ENCODE data around the gene ETF1.
A peak's percentile ranks its signal among the peaks of the same experiment; 100 is the strongest.

The ETF1 gene

DNA sequence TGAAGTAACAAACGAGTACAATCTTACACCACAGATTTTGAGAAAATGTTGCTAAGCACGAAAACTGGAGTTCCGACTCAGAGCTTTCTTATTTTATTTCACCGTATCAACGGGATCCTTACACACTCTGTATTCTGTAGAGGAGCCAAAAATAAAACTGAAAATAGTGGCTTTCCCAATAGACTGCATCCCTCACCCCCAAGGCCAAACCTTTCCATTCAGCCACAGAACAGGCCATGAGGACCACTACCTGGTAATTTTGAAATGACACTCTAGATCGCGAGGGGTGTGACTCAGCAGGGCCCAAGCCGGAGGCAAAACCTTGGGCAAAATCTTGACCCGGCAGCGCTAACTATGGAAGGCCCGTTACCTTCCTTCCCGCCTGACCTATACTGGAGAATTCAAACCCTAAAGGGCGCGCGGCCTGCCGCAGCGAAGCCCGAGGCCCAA is 31.7 kb upstream of the ETF1 start:
- Histone ChIP-seq H3K4me1 (ENCODE audit: control insufficient read depth in 1 of 2, insufficient read depth in 2 of 2, low read length in 2 of 2) (peaks cover 0 to 13% of the 10 kb centered on the region in 2 donors), H3K27me3 (ENCODE audit: low read depth, low read length) (no peaks in the 10 kb centered on the region), H3K27ac (ENCODE audit: low read length) (peak overlapping the region; percentile 99), H3K36me3 (ENCODE audit: control insufficient read depth in 1 of 2, insufficient read depth in 2 of 2, low read length in 2 of 2) (peaks cover 24 to 50% of the 10 kb centered on the region in 2 donors), H3K4me3 (ENCODE audit: low read depth in 1 of 2, low read length in 2 of 2) (peak overlapping the region; percentile 94 to 98), H3K9me3 (ENCODE audit: control insufficient read depth in 1 of 2, low read length in 2 of 2) (no peaks in the 10 kb centered on the region)

- H3K36me3 ChIP-seq (ENCODE audit: control insufficient read depth in 1 of 2, insufficient read depth in 2 of 2, low read length in 2 of 2), result peaks cover 26 to 56% of the 10 kb centered on the region in 2 donors
- no peaks in the 10 kb centered on the region for H3K27me3 ChIP-seq (ENCODE audit: low read depth, low read length)
- peak overlapping the region; percentile 99 for H3K27ac ChIP-seq (ENCODE audit: low read length)
- H3K4me1 ChIP-seq (ENCODE audit: control insufficient read depth in 1 of 2, insufficient read depth in 2 of 2, low read length in 2 of 2), result peaks cover 0 to 13% of the 10 kb centered on the region in 2 donors
- no peaks in the 10 kb centered on the region for H3K9me3 ChIP-seq (ENCODE audit: control insufficient read depth in 1 of 2, low read length in 2 of 2)
- H3K4me3 ChIP-seq (ENCODE audit: low read depth in 1 of 2, low read length in 2 of 2), result peak overlapping the region; percentile 94 to 98
Observed at GRCh38 chr5:138573949-138574670, 31.1 kb upstream of the ETF1 start.

- Histone ChIP-seq H3K27me3 (ENCODE audit: low read depth, low read length) (no peaks in the 10 kb centered on the region), H3K4me3 (ENCODE audit: low read depth in 1 of 2, low read length in 2 of 2) (no peak overlapping the region), H3K9me3 (ENCODE audit: control insufficient read depth in 1 of 2, low read length in 2 of 2) (no peaks in the 10 kb centered on the region), H3K27ac (ENCODE audit: low read length) (no peak overlapping the region), H3K4me1 (ENCODE audit: control insufficient read depth in 1 of 2, insufficient read depth in 2 of 2, low read length in 2 of 2) (peaks cover 0 to 13% of the 10 kb centered on the region in 2 donors), H3K36me3 (ENCODE audit: control insufficient read depth in 1 of 2, insufficient read depth in 2 of 2, low read length in 2 of 2) (peaks cover 34 to 64% of the 10 kb centered on the region in 2 donors)
Observed at GRCh38 chr5:138573223-138573622, 30.2 kb upstream of the ETF1 start.

DNA sequence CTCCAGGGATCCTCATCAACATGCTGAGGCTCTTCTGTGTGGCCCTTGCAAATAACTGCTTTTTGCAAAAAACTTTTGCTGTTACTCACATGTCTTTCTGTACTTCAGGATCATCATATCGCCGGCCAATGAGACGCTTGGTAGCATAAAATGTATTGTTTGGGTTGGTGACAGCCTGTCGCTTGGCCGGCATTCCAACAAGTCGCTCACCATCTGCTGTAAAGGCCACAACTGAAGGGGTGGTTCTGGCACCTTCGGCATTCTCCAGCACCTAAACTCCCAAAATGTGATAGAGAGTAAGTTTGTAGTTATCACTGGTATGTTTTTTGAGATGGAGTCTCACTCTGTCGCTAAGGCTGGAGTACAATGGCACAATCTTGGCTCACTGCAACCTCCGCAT is 27.8 kb upstream of the ETF1 start:
- Histone ChIP-seq H3K36me3 (ENCODE audit: control insufficient read depth in 1 of 2, insufficient read depth in 2 of 2, low read length in 2 of 2) (peaks cover 49 to 88% of the 10 kb centered on the region in 2 donors), H3K27me3 (ENCODE audit: low read depth, low read length) (no peaks in the 10 kb centered on the region), H3K4me3 (ENCODE audit: low read depth in 1 of 2, low read length in 2 of 2) (no peak overlapping the region), H3K9me3 (ENCODE audit: control insufficient read depth in 1 of 2, low read length in 2 of 2) (no peaks in the 10 kb centered on the region), H3K4me1 (ENCODE audit: control insufficient read depth in 1 of 2, insufficient read depth in 2 of 2, low read length in 2 of 2) (peaks cover 0 to 13% of the 10 kb centered on the region in 2 donors), H3K27ac (ENCODE audit: low read length) (no peak overlapping the region)

DNA sequence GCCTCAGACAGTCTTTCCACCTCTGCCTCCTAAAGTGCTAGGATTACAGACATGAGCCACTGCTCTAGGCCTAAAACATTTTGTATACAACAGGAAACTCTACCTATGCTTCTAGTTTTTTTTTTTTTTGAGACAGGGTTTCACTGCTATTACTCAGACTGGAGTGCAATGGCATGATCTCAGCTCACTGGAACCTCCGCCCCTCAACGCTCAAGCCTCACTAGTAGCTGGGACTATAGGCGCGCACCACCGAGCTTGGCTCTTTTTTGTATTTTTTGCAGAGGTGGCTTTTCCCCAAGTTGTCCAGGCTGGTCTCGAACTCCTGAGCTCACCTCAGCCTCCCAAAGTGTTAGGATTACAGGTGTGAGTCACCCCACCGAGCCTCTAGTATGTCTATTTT is 26.7 kb upstream of the ETF1 start:
- Histone ChIP-seq H3K27me3 (ENCODE audit: low read depth, low read length) (no peaks in the 10 kb centered on the region), H3K27ac (ENCODE audit: low read length) (no peak overlapping the region), H3K4me3 (ENCODE audit: low read depth in 1 of 2, low read length in 2 of 2) (no peak overlapping the region), H3K9me3 (ENCODE audit: control insufficient read depth in 1 of 2, low read length in 2 of 2) (no peaks in the 10 kb centered on the region), H3K4me1 (ENCODE audit: control insufficient read depth in 1 of 2, insufficient read depth in 2 of 2, low read length in 2 of 2) (peaks cover 0 to 13% of the 10 kb centered on the region in 2 donors), H3K36me3 (ENCODE audit: control insufficient read depth in 1 of 2, insufficient read depth in 2 of 2, low read length in 2 of 2) (peaks cover 59 to 91% of the 10 kb centered on the region in 2 donors)

GRCh38 chr5:138568061-138568824 is 25.2 kb upstream of the ETF1 start:
- Histone ChIP-seq H3K27me3 (ENCODE audit: low read depth, low read length) (no peaks in the 10 kb centered on the region), H3K36me3 (ENCODE audit: control insufficient read depth in 1 of 2, insufficient read depth in 2 of 2, low read length in 2 of 2) (peaks cover 70 to 94% of the 10 kb centered on the region in 2 donors), H3K4me3 (ENCODE audit: low read depth in 1 of 2, low read length in 2 of 2) (no peak overlapping the region), H3K9me3 (ENCODE audit: control insufficient read depth in 1 of 2, low read length in 2 of 2) (no peaks in the 10 kb centered on the region), H3K27ac (ENCODE audit: low read length) (no peak overlapping the region), H3K4me1 (ENCODE audit: control insufficient read depth in 1 of 2, insufficient read depth in 2 of 2, low read length in 2 of 2) (peaks cover 0 to 1% of the 10 kb centered on the region in 2 donors)

- H3K4me1 ChIP-seq (ENCODE audit: control insufficient read depth in 1 of 2, insufficient read depth in 2 of 2, low read length in 2 of 2), result no peaks in the 10 kb centered on the region
- H3K27me3 ChIP-seq (ENCODE audit: low read depth, low read length), result no peaks in the 10 kb centered on the region
- no peak overlapping the region for H3K4me3 ChIP-seq (ENCODE audit: low read depth in 1 of 2, low read length in 2 of 2)
- no peak overlapping the region for H3K27ac ChIP-seq (ENCODE audit: low read length)
- peaks cover 61 to 81% of the 10 kb centered on the region in 2 donors for H3K36me3 ChIP-seq (ENCODE audit: control insufficient read depth in 1 of 2, insufficient read depth in 2 of 2, low read length in 2 of 2)
- H3K9me3 ChIP-seq (ENCODE audit: control insufficient read depth in 1 of 2, low read length in 2 of 2), result no peaks in the 10 kb centered on the region
Observed at GRCh38 chr5:138566792-138567191, 23.8 kb upstream of the ETF1 start.

GRCh38 chr5:138565100-138565821 is 22.2 kb upstream of the ETF1 start:
- H3K36me3 ChIP-seq (ENCODE audit: control insufficient read depth in 1 of 2, insufficient read depth in 2 of 2, low read length in 2 of 2), result peaks cover 62 to 81% of the 10 kb centered on the region in 2 donors
- H3K4me3 ChIP-seq (ENCODE audit: low read depth in 1 of 2, low read length in 2 of 2), result no peak overlapping the region
- no peaks in the 10 kb centered on the region for H3K4me1 ChIP-seq (ENCODE audit: control insufficient read depth in 1 of 2, insufficient read depth in 2 of 2, low read length in 2 of 2)
- H3K27ac ChIP-seq (ENCODE audit: low read length), result no peak overlapping the region
- H3K9me3 ChIP-seq (ENCODE audit: control insufficient read depth in 1 of 2, low read length in 2 of 2), result no peaks in the 10 kb centered on the region
- H3K27me3 ChIP-seq (ENCODE audit: low read depth, low read length), result no peaks in the 10 kb centered on the region

DNA sequence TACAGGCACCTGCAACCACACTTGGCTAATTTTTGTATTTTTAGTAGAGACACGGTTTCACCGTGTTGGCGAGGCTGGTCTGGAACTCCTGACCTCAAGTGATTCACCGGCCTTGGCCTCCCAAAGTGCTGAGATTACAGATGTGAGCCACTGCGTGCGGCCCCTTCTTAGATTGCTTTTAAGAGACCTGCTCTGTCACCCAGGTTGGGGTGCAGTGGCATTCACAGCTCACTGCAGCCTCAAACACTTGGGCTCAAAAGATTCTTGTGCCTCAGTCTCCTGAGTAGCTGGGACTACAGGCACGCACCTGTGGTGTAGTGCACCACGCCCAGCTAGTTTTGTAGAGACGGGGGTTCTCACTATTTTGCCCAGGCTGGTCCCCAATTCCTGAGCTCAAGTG is 21.2 kb upstream of the ETF1 start:
- Histone ChIP-seq H3K4me1 (ENCODE audit: control insufficient read depth in 1 of 2, insufficient read depth in 2 of 2, low read length in 2 of 2) (no peaks in the 10 kb centered on the region), H3K9me3 (ENCODE audit: control insufficient read depth in 1 of 2, low read length in 2 of 2) (no peaks in the 10 kb centered on the region), H3K27ac (ENCODE audit: low read length) (no peak overlapping the region), H3K36me3 (ENCODE audit: control insufficient read depth in 1 of 2, insufficient read depth in 2 of 2, low read length in 2 of 2) (peaks cover 67 to 82% of the 10 kb centered on the region in 2 donors), H3K27me3 (ENCODE audit: low read depth, low read length) (no peaks in the 10 kb centered on the region), H3K4me3 (ENCODE audit: low read depth in 1 of 2, low read length in 2 of 2) (no peak overlapping the region)

- Histone ChIP-seq H3K4me1 (ENCODE audit: control insufficient read depth in 1 of 2, insufficient read depth in 2 of 2, low read length in 2 of 2) (no peaks in the 10 kb centered on the region), H3K27me3 (ENCODE audit: low read depth, low read length) (no peaks in the 10 kb centered on the region), H3K36me3 (ENCODE audit: control insufficient read depth in 1 of 2, insufficient read depth in 2 of 2, low read length in 2 of 2) (peaks cover 69 to 82% of the 10 kb centered on the region in 2 donors), H3K4me3 (ENCODE audit: low read depth in 1 of 2, low read length in 2 of 2) (no peak overlapping the region), H3K27ac (ENCODE audit: low read length) (no peak overlapping the region), H3K9me3 (ENCODE audit: control insufficient read depth in 1 of 2, low read length in 2 of 2) (no peaks in the 10 kb centered on the region)
Observed at GRCh38 chr5:138563340-138564118, 20.5 kb upstream of the ETF1 start.
